GM12875 (cell line): ENCODE results near the gene BPGM.

Experiments
- H3K4me3 ChIP-seq: one replicate; pipeline ENCODE4 v1.5.1; 2011; ENCODE audit warnings: low read depth, low read length, control low read depth
- TF ChIP-seq, protein P1 (sequence below): IDR thresholded peaks from 2 replicates; pipeline ENCODE4 v1.5.1; 2011; ENCODE audit warnings: low read depth, mild to moderate bottlenecking, control low read depth, inconsistent platforms, low read length, moderate library complexity, borderline replicate concordance; ENCODE audit not compliant: insufficient read depth

Gene BPGM

GRCh38 chr7:134724606-134725005 is 78.0 kb downstream of the BPGM start:
- TF ChIP-seq, protein P1, sequence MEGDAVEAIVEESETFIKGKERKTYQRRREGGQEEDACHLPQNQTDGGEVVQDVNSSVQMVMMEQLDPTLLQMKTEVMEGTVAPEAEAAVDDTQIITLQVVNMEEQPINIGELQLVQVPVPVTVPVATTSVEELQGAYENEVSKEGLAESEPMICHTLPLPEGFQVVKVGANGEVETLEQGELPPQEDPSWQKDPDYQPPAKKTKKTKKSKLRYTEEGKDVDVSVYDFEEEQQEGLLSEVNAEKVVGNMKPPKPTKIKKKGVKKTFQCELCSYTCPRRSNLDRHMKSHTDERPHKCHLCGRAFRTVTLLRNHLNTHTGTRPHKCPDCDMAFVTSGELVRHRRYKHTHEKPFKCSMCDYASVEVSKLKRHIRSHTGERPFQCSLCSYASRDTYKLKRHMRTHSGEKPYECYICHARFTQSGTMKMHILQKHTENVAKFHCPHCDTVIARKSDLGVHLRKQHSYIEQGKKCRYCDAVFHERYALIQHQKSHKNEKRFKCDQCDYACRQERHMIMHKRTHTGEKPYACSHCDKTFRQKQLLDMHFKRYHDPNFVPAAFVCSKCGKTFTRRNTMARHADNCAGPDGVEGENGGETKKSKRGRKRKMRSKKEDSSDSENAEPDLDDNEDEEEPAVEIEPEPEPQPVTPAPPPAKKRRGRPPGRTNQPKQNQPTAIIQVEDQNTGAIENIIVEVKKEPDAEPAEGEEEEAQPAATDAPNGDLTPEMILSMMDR = peak; percentile 64
- H3K4me3 ChIP-seq = no peak overlapping the region

DNA sequence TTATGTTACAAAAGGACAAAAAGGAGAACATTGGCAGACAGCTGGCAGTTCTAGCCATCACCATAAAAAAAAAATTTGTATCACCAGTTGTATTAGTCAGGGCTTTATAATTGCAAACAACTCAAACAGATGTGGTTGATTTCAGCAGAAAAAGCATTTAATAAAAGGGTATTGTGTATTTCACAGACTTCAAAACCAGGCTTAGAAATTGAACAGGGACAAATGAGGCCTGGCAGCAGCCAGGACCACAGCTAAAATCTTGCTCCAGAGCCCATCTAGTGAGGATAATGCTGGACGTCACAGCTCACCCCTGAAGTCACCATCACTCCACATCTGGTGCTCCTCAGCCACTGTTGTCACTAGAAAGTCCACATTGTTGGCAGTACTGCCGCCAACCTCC is 79.9 kb downstream of the BPGM start:
- H3K4me3 ChIP-seq = no peak overlapping the region
- TF ChIP-seq, protein P1 = no peak

DNA sequence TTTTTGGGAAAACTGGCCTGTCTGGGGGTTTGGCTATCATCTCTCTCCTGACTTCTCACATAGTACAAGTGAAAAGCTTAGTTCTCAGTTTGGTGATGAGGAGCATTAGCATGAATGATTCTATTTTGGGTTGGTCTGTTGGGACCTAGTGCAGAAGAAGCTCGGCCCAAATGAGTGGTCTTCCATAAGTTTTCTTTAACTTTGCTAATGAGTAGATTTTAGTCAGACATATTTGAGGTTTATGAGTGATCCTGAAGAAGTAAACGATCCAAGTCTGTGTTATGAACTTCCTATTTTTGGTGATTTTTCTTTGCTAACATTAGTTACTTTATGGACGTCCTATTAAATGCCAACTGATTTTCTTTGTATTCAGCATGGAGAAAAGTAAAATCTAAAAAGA is 81.1 kb downstream of the BPGM start:
- H3K4me3 ChIP-seq = no peak overlapping the region
- TF ChIP-seq, protein P1 = no peak
